H1 (cell line): Measurements from ENCODE around the gene SMIM29. TPM values are rescaled to one million over a fixed set of nuclear protein-coding genes. Genes with fewer than 3 reads are reported as not detected.

Experiments used
- CTCF ChIA-PET: fragments of 300-600 bp; sonication (Branson Sonifier 250); formaldehyde crosslinking; loops from one replicate; lab custom pipeline; 2021; ENCODE audit not compliant: partially characterized antibody; lab: Charles Lee
- POLR2A ChIA-PET: fragments of 300-600 bp; sonication (Branson Sonifier 250); formaldehyde crosslinking; loops from one replicate; lab custom pipeline; 2021; ENCODE audit warnings: inconsistent platforms; ENCODE audit not compliant: partially characterized antibody; lab: Charles Lee
- DNase-seq, 2 experiments: peaks; one replicate each; pipeline versions ENCODE4 v3.0.0 to v3.0.0-alpha.2; 2010 to 2022; ENCODE audit warnings: low spot score in 2 of 2, low read depth in 1 of 2, mixed read lengths in 1 of 2
- FAIRE-seq: peaks from 2 replicates; lab custom pipeline; 2011; peaks lifted over from hg19 to GRCh38; lab: Jason Lieb, UNC
- H2AFZ ChIP-seq: 2 replicates; pipeline ENCODE4 v1.8.1; 2012; ENCODE audit warnings: low read length, inconsistent platforms
- H2AK5ac ChIP-seq: 2 replicates; pipeline ENCODE4 v1.6.1; 2013; ENCODE audit warnings: low read depth, low read length
- H2BK120ac ChIP-seq: replicated peaks from 2 replicates; pipeline ENCODE3; 2013; ENCODE audit warnings: low read depth, low read length, inconsistent platforms
- H2BK12ac ChIP-seq: 2 replicates; pipeline ENCODE4 v1.6.1; 2013; ENCODE audit warnings: low read depth, low read length
- H2BK15ac ChIP-seq: 2 replicates; pipeline ENCODE4 v1.6.1; 2013; ENCODE audit warnings: low read length
- H2BK20ac ChIP-seq: 2 replicates; pipeline ENCODE4 v1.6.1; 2013; ENCODE audit warnings: low read length
- H2BK5ac ChIP-seq: 2 replicates; pipeline ENCODE4 v1.6.1; 2013; ENCODE audit warnings: low read depth, low read length
- H3K14ac ChIP-seq: 2 replicates; pipeline ENCODE4 v1.6.1; 2013; ENCODE audit warnings: inconsistent platforms; ENCODE audit not compliant: insufficient read length
- H3K18ac ChIP-seq: 2 replicates; pipeline ENCODE4 v1.6.1; 2013; ENCODE audit warnings: low read length; ENCODE audit errors: extremely low read depth
- H3K23ac ChIP-seq: 2 replicates; pipeline ENCODE4 v1.6.1; 2013; ENCODE audit warnings: inconsistent platforms; ENCODE audit not compliant: insufficient read length
- H3K23me2 ChIP-seq: 2 replicates; pipeline ENCODE4 v1.6.1; 2013; ENCODE audit warnings: low read depth, low read length
- H3K27ac ChIP-seq: 2 replicates; pipeline ENCODE4 v1.6.1; 2011; ENCODE audit warnings: low read depth, low read length, inconsistent platforms
- H3K27me3 ChIP-seq, 4 experiments: replicated peaks in 1 of 4; 1 replicate in 1 of 4; 2 replicates in 3 of 4; pipeline versions ENCODE4 v1.6.1 to v1.8.1; 2011 to 2013; ENCODE audit warnings: low read length in 3 of 4, mild to moderate bottlenecking in 3 of 4, inconsistent platforms in 2 of 4, mixed read lengths in 2 of 4, moderate library complexity in 1 of 4; ENCODE audit not compliant: control insufficient read depth in 3 of 4, insufficient read depth in 3 of 4; ENCODE audit errors: extremely low read depth in 1 of 4
- H3K36me3 ChIP-seq, 4 experiments: 2 replicates each; pipeline versions ENCODE4 v1.6.1 to v1.8.1; 2011 to 2013; ENCODE audit warnings: mild to moderate bottlenecking in 4 of 4, low read length in 3 of 4, moderate library complexity in 2 of 4, control low read depth in 1 of 4, inconsistent platforms in 1 of 4; ENCODE audit not compliant: insufficient read depth in 4 of 4, control insufficient read depth in 2 of 4
- H3K4ac ChIP-seq: replicated peaks from 2 replicates; pipeline ENCODE3; 2013; ENCODE audit warnings: low read length, low read depth, mixed read lengths, inconsistent platforms; ENCODE audit not compliant: insufficient read length
- H3K4me1 ChIP-seq, 4 experiments: replicated peaks in 1 of 4; 1 replicate in 1 of 4; 2 replicates in 3 of 4; pipeline versions ENCODE4 v1.6.1 to v1.8.1; 2011 to 2013; ENCODE audit warnings: low read length in 3 of 4, inconsistent platforms in 2 of 4, mixed read lengths in 1 of 4; ENCODE audit not compliant: insufficient read depth in 4 of 4, control insufficient read depth in 3 of 4
- H3K4me2 ChIP-seq, 2 experiments: 2 replicates each; pipeline versions ENCODE4 v1.6.1 to v1.8.1; 2011 to 2013; ENCODE audit warnings: low read depth in 2 of 2, low read length in 2 of 2, control low read depth in 1 of 2, inconsistent platforms in 1 of 2, mild to moderate bottlenecking in 1 of 2; ENCODE audit not compliant: insufficient read depth in 1 of 2
- H3K4me3 ChIP-seq, 4 experiments: fragments of 200-600, 300-600 bp in 1 of 4; sonication (generic), shearing (Covaris generic), sonication (Bioruptor Twin) in 1 of 4; 2 replicates each; pipeline versions ENCODE4 v1.5.1 to v1.8.1; 2011 to 2016; ENCODE audit warnings: low read length in 4 of 4, low read depth in 3 of 4, control low read depth in 2 of 4, inconsistent platforms in 2 of 4, mild to moderate bottlenecking in 2 of 4, mixed read lengths in 1 of 4, moderate library complexity in 1 of 4; ENCODE audit not compliant: insufficient read depth in 2 of 4; ENCODE audit errors: extremely low read depth in 1 of 4
- H3K56ac ChIP-seq: replicated peaks from 2 replicates; pipeline ENCODE3; 2013; ENCODE audit warnings: low read depth, mild to moderate bottlenecking, mixed read lengths, low read length, inconsistent platforms; ENCODE audit not compliant: insufficient read length
- H3K79me1 ChIP-seq: 2 replicates; pipeline ENCODE4 v1.6.1; 2013; ENCODE audit warnings: low read depth, low read length, control low read depth
- H3K79me2 ChIP-seq, 2 experiments: 2 replicates each; pipeline versions ENCODE4 v1.6.1 to v1.8.1; 2012 to 2013; ENCODE audit warnings: low read length in 2 of 2, mild to moderate bottlenecking in 2 of 2, inconsistent platforms in 1 of 2; ENCODE audit not compliant: insufficient read depth in 2 of 2, control insufficient read depth in 1 of 2
- H3K9ac ChIP-seq, 4 experiments: replicated peaks in 1 of 4; 1 replicate in 1 of 4; 2 replicates in 3 of 4; pipeline versions ENCODE4 v1.6.1 to v1.8.1; 2011 to 2013; ENCODE audit warnings: low read depth in 3 of 4, low read length in 3 of 4, control low read depth in 2 of 4, mild to moderate bottlenecking in 2 of 4, moderate library complexity in 2 of 4, inconsistent platforms in 1 of 4; ENCODE audit errors: extremely low read depth in 1 of 4
- H3K9me3 ChIP-seq, 2 experiments: 2 replicates each; pipeline versions ENCODE4 v1.6.1 to v1.8.1; 2012 to 2013; ENCODE audit warnings: mild to moderate bottlenecking in 2 of 2, moderate library complexity in 2 of 2, control low read depth in 1 of 2, inconsistent platforms in 1 of 2, low read depth in 1 of 2, low read length in 1 of 2, mixed read lengths in 1 of 2; ENCODE audit not compliant: insufficient read depth in 2 of 2
- H4K20me1 ChIP-seq, 2 experiments: replicated peaks in 1 of 2; 2 replicates each; pipeline versions ENCODE3 to v1.8.1; 2011 to 2013; ENCODE audit warnings: inconsistent platforms in 2 of 2, low read length in 2 of 2, mild to moderate bottlenecking in 1 of 2; ENCODE audit not compliant: insufficient read depth in 2 of 2, control insufficient read depth in 1 of 2
- H4K5ac ChIP-seq: 2 replicates; pipeline ENCODE4 v1.6.1; 2013; ENCODE audit warnings: low read length, low read depth, mixed read lengths, inconsistent platforms; ENCODE audit not compliant: insufficient read length
- H4K8ac ChIP-seq: 2 replicates; pipeline ENCODE4 v1.8.0; 2013; ENCODE audit warnings: mild to moderate bottlenecking, moderate library complexity, low read length, inconsistent platforms; ENCODE audit not compliant: insufficient read depth; ENCODE audit errors: extremely low read depth
- H4K91ac ChIP-seq: replicated peaks from 2 replicates; pipeline ENCODE3; 2013; ENCODE audit warnings: low read length, mixed read lengths, inconsistent platforms; ENCODE audit not compliant: insufficient read length
- CREB1 ChIP-seq: IDR thresholded peaks from 2 replicates; pipeline ENCODE4 v1.6.1; 2012; ENCODE audit warnings: inconsistent platforms
- JUND ChIP-seq: IDR thresholded peaks from 2 replicates; pipeline ENCODE4 v1.6.1; 2011; ENCODE audit warnings: mild to moderate bottlenecking, improper control_type of control experiment, low read length
- SAP30 ChIP-seq: fragments of 300-600 bp; sonication (generic); IDR thresholded peaks from 2 replicates; pipeline ENCODE4 v1.7.1; 2012; ENCODE audit warnings: low read length, moderate library complexity, mild to moderate bottlenecking, inconsistent platforms; ENCODE audit not compliant: insufficient read depth, insufficient replicate concordance
- WGBS, 2 experiments: shearing (Covaris generic) in 1 of 2; methylation state at CpG; one replicate each; pipeline versions ENCODE4 v1.1.6 to v1.1.7; 2013 to 2015; ENCODE audit warnings: low lambda C conversion rate in 2 of 2, mixed read lengths in 2 of 2, inconsistent platforms in 1 of 2, low coverage in 1 of 2, missing lambda C conversion rate in 1 of 2; ENCODE audit not compliant: insufficient replicate concordance in 2 of 2, insufficient coverage in 1 of 2, insufficient read length in 1 of 2; ENCODE audit errors: extremely low coverage in 1 of 2, missing lambda C conversion rate in 1 of 2; 5-methylcytosine and 5-hydroxymethylcytosine counted together
- long read RNA-seq, 2 experiments: library from RNA in 1 of 2; library from capped mRNA in 1 of 2; stranded (forward); transcript quantifications; one replicate each; pipeline ENCODE4 v2.0.0, GENCODE V29; 2021; ENCODE audit warnings: inconsistent platforms in 1 of 2
- polyA minus RNA-seq, 3 experiments: library from RNA; depleted of rRNA, polyadenylated mRNA; stranded (reverse); fragments of >200 nt; gene quantifications; 1 replicate in 2 of 3; 2 replicates in 1 of 3; pipeline ENCODE4 v1.2.3, GENCODE V29; 2011
- polyA plus RNA-seq, 7 experiments: library from polyadenylated mRNA; depleted of rRNA in 3 of 7; stranded (reverse) in 5 of 7; unstranded in 2 of 7; fragments of >200 nt in 5 of 7; fragments of 200-250 nt in 2 of 7; gene quantifications; 1 replicate in 5 of 7; 2 replicates in 1 of 7; 4 replicates in 1 of 7; pipeline versions ENCODE4 v1.2.1 to v1.2.3, GENCODE V29; 2011 to 2013; ENCODE audit warnings: missing spikeins in 2 of 7, mixed read lengths in 2 of 7
- total RNA-seq: library from RNA; stranded (reverse); fragmentation: NEBNext Ultra II Directional; extraction: Animal tissue kit (Norgen Biotek cat#: 25700); gene quantifications from 2 replicates; pipeline ENCODE4 v1.2.1, GENCODE V29; 2021
- TF ChIP-seq, protein P1 (sequence below), 3 experiments: IDR thresholded peaks; 1 replicate in 2 of 3; 2 replicates in 1 of 3; pipeline versions ENCODE4 v1.5.1 to v1.6.1; 2011; ENCODE audit warnings: low read length in 3 of 3, mild to moderate bottlenecking in 3 of 3, inconsistent platforms in 2 of 3, low read depth in 1 of 3, moderate library complexity in 1 of 3; ENCODE audit not compliant: insufficient read depth in 1 of 3; ENCODE audit errors: control extremely low read depth in 1 of 3

Gene SMIM29
- 7.0 and 7.5 TPM in 2 replicates for total RNA-seq
- polyA plus RNA-seq (2011; rRNA removed): 22.4 and 34.7 TPM in 2 replicates
- polyA plus RNA-seq (2011; cell fraction: cytosol; rRNA removed): 15.6 TPM
- polyA plus RNA-seq (2011; cell fraction: nucleus; rRNA removed): 15.2 TPM
- 6.4 to 10.4 TPM (median 8.7 TPM) in 4 replicates for polyA plus RNA-seq (2012, experiment 1 of 2)
- 8.8 TPM for polyA plus RNA-seq (2012, experiment 2 of 2)
- polyA plus RNA-seq (2013, experiment 1 of 2): 6.6 TPM
- 6.5 TPM for polyA plus RNA-seq (2013, experiment 2 of 2)
- 3.6 and 6.5 TPM in 2 replicates for polyA minus RNA-seq (2011; rRNA and poly(A)+ RNA removed)
- polyA minus RNA-seq (2011; cell fraction: cytosol; rRNA and poly(A)+ RNA removed): 6.1 TPM
- 11.5 TPM for polyA minus RNA-seq (2011; cell fraction: nucleus; rRNA and poly(A)+ RNA removed)
- long read RNA-seq, experiment 1, partial matches to known transcripts: 1 of 6 reads
- long read RNA-seq, experiment 1, other reads (novel, unspliced or antisense): 2 of 6 reads
- long read RNA-seq, experiment 2, transcript SMIM29-205 (5 exons, 1,297 nt): major isoform, 10 of 11 reads
- long read RNA-seq, experiment 2, partial matches to known transcripts: 0 of 11 reads
- long read RNA-seq, experiment 2, other reads (novel, unspliced or antisense): 0 of 11 reads

DNA sequence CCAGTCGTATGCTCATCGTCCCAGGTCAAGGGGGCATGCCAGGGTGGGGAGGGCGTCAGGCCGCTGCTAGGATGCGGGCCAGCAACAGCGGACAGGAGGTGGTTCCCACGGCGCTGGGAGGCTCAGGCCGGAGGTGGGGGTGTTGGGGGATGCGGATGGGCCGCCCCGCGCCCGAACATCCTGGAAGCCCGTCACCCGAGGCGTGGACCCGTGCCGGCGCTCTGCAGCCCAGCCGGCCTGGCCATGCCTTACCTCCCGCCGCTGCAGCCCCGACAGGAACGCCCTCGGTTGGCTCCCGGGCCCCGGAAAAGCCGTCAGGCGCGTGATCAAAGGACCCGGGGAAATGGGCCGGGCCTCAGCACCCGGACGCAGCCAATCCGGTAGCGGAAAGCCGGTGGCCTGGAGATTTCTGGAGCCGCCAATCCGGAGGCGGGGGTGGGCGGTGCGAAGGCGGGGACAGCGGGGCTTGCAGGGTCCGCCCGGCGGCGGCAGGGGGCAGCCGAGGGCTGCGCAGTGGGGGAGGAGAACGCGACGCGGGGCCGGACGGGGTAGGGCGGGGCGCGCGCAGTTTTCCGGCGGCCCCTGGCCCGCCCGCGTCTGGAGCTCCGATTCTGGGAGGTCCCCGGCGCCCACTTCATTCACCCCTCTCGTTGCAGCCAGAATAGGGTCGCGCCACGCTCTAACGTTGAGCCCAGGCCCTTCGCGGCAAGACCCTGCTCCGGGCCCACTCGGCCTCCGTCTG is at the start of gene SMIM29:
Gene SMIM29 (minus strand): TSS at position 280 of the 742 bp plus-strand sequence. CDS start 1,215 bp downstream, outside the sequence.
- H3K36me3 ChIP-seq: peaks cover 4 to 12% (median 7%) of the 10 kb centered on the region in 4 experiments; a peak in 5 of 8 replicates
- H2AFZ ChIP-seq: peak within 1 kb of the TSS; percentile 19; the same call in 1 of the 2 replicates
- peak within 1 kb of the TSS; percentile 80 for H4K8ac ChIP-seq
- 4% methylated on average over 34 of the region's 79 CpGs; no CpG with 5 or more reads in 1 of the 2 experiments for WGBS, 2 experiments
- peak in 1 of 2 experiments; percentile 100 for DNase-seq
- FAIRE-seq: no peak
- no peaks in the 10 kb centered on the region for H3K9me3 ChIP-seq
- H2BK15ac ChIP-seq: peak within 1 kb of the TSS; percentile 83; the same call in 1 of the 2 replicates
- peak within 1 kb of the TSS; percentile 75 for H4K5ac ChIP-seq
- peak within 1 kb of the TSS; percentile 93 for H3K18ac ChIP-seq
- no peaks in the 10 kb centered on the region for H3K79me1 ChIP-seq
- H2BK5ac ChIP-seq: peak within 1 kb of the TSS; percentile 78; the same call in 1 of the 2 replicates
- H3K27ac ChIP-seq: no peak within 1 kb of the TSS; the same call in 1 of the 2 replicates
- no peaks in the 10 kb centered on the region; a peak in 2 of 7 replicates for H3K27me3 ChIP-seq
- H3K4me2 ChIP-seq: peak within 1 kb of the TSS; percentile 82 to 99
- POLR2A ChIA-PET: interaction anchor here (0.6 to 11.0 kb wide), 24 partner anchors 9 to 637 kb away, joined by 3 to 212 read pairs (median 4); partner anchors contain the start of genes HMGA1, ILRUN, NUDT3 and RPS10
- peak within 1 kb of the TSS; percentile 69 for H3K4ac ChIP-seq
- H3K56ac ChIP-seq: peak within 1 kb of the TSS; percentile 64
- H2BK12ac ChIP-seq: peak within 1 kb of the TSS; percentile 55; the same call in 1 of the 2 replicates
- H4K91ac ChIP-seq: peak within 1 kb of the TSS; percentile 93
- CTCF ChIA-PET: interaction anchor here (0.6 to 5.8 kb wide), 57 partner anchors 9 to 557 kb away, joined by 3 to 62 read pairs (median 4); partner anchors contain the start of genes NUDT3, PACSIN1 and RPS10
- no peak within 1 kb of the TSS for H3K14ac ChIP-seq
- peaks cover 7% of the 10 kb centered on the region for H3K23me2 ChIP-seq
- H3K23ac ChIP-seq: no peak within 1 kb of the TSS
- peaks cover 0 to 13% (median 7%) of the 10 kb centered on the region in 4 experiments; a peak in 6 of 7 replicates for H3K4me1 ChIP-seq
- H3K4me3 ChIP-seq: peak within 1 kb of the TSS; percentile 44 to 83 (median 72)
- H3K9ac ChIP-seq: peak within 1 kb of the TSS in 3 of 4 experiments; percentile 48 to 73 (median 52); a peak in 4 of 7 replicates
- 0 out of 2 replicates have a peak within 1 kb of the TSS, but pooled peaks have one; percentile 29 for H2AK5ac ChIP-seq
- no peaks in the 10 kb centered on the region for H3K79me2 ChIP-seq
- H4K20me1 ChIP-seq: peaks cover 16 to 25% of the 10 kb centered on the region in 2 experiments
- no peak within 1 kb of the TSS; the same call in 1 of the 2 replicates for H2BK20ac ChIP-seq
- peak within 1 kb of the TSS; percentile 78 for H2BK120ac ChIP-seq
- TF ChIP-seq CREB1: peak; percentile 70
- TF ChIP-seq, protein P1, sequence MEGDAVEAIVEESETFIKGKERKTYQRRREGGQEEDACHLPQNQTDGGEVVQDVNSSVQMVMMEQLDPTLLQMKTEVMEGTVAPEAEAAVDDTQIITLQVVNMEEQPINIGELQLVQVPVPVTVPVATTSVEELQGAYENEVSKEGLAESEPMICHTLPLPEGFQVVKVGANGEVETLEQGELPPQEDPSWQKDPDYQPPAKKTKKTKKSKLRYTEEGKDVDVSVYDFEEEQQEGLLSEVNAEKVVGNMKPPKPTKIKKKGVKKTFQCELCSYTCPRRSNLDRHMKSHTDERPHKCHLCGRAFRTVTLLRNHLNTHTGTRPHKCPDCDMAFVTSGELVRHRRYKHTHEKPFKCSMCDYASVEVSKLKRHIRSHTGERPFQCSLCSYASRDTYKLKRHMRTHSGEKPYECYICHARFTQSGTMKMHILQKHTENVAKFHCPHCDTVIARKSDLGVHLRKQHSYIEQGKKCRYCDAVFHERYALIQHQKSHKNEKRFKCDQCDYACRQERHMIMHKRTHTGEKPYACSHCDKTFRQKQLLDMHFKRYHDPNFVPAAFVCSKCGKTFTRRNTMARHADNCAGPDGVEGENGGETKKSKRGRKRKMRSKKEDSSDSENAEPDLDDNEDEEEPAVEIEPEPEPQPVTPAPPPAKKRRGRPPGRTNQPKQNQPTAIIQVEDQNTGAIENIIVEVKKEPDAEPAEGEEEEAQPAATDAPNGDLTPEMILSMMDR (IDR thresholded peaks at IDR 0.05; ENCODE audit: control extremely low read depth in 1 of 3, insufficient read depth in 1 of 3, low read depth in 1 of 3, low read length in 3 of 3): peak in 2 of 3 experiments; percentile 76 to 84; a peak in 3 of 4 replicates
- peak; percentile 1 for TF ChIP-seq SAP30
- TF ChIP-seq JUND: 0 out of 2 replicates have a peak, but pooled peaks have one; percentile 22
